Dendritic cell treated with granulocyte-macrophage colony-stimulating factor and Interleukin-4, amounts not matched to agents 40 ng/mL and 50 ng/mL, for 4 days (primary cell): Measurements from ENCODE around the gene CLCN3.
"Not testable (repeated sequence)": the region's sequence is repeated elsewhere in the genome, so short reads cannot be mapped to it uniquely, and the experiment has no call there.

Source experiments
- H3K27ac Mint-ChIP-seq: one replicate; pipeline ENCODE4 v1.8.0; 2022; ENCODE audit warnings: mild to moderate bottlenecking, mixed read lengths
- H3K27me3 Mint-ChIP-seq: one replicate; pipeline ENCODE4 v1.8.0; 2022; ENCODE audit warnings: mild to moderate bottlenecking, mixed read lengths
- H3K36me3 Mint-ChIP-seq: one replicate; pipeline ENCODE4 v1.8.0; 2022; ENCODE audit warnings: low read depth, mixed read lengths
- H3K4me1 Mint-ChIP-seq: one replicate; pipeline ENCODE4 v1.8.0; 2022; ENCODE audit warnings: low read depth, mixed read lengths
- H3K4me3 Mint-ChIP-seq: one replicate; pipeline ENCODE4 v1.8.0; 2022; ENCODE audit warnings: mild to moderate bottlenecking, moderate library complexity, mixed read lengths
- H3K9me3 Mint-ChIP-seq: one replicate; pipeline ENCODE4 v1.8.0; 2022; ENCODE audit warnings: mixed read lengths
- intact Hi-C: fragments of 100-400 bp; cut with micrococcal nuclease; formaldehyde crosslinking; loops from one replicate; pipeline ENCODE4 v1.15.0; 2022

The CLCN3 gene

GRCh38 chr4:169619958-169620879 lies at the start of gene CLCN3:
CLCN3 (plus strand) TSS chr4:169620578; CDS start chr4:169635929, 15,351 bp downstream.
- Mint-ChIP-seq H3K9me3 (no peaks in the 10 kb centered on the region), H3K27me3 (no peaks in the 10 kb centered on the region), H3K27ac (peak within 1 kb of the TSS; percentile 95), H3K36me3 (peaks cover 28% of the 10 kb centered on the region), H3K4me1 (peaks cover 23% of the 10 kb centered on the region), H3K4me3 (peak within 1 kb of the TSS; percentile 96)
- intact Hi-C loops = loop anchor here (1.0 to 5.0 kb wide), 2 partner anchors 8 to 37 kb away; partner anchors contain the start of gene NEK1

- H3K4me3 Mint-ChIP-seq, intact Hi-C loops, H3K27ac Mint-ChIP-seq: not testable (repeated sequence)
Measured at GRCh38 chr4:169571012-169571411, 49.4 kb upstream of the CLCN3 start.

GRCh38 chr4:169571435-169571834 lies 48.9 kb upstream of the CLCN3 start:
- Mint-ChIP-seq H3K4me3 (no peak overlapping the region), H3K27ac (no peak overlapping the region), H3K36me3 (peaks cover 42% of the 10 kb centered on the region), H3K27me3 (no peaks in the 10 kb centered on the region), H3K4me1 (no peaks in the 10 kb centered on the region), H3K9me3 (no peaks in the 10 kb centered on the region)
- intact Hi-C loops = no loop called here

More at GRCh38 chr4:169571012-169571411, 49.4 kb upstream of the CLCN3 start:
- not testable (repeated sequence) for H3K27me3 Mint-ChIP-seq, H3K4me1 Mint-ChIP-seq, H3K9me3 Mint-ChIP-seq
- peaks cover 42% of the 10 kb centered on the region for H3K36me3 Mint-ChIP-seq

- Mint-ChIP-seq H3K4me1 (no peaks in the 10 kb centered on the region), H3K4me3 (no peak overlapping the region), H3K9me3 (no peaks in the 10 kb centered on the region), H3K27me3 (no peaks in the 10 kb centered on the region), H3K27ac (no peak overlapping the region), H3K36me3 (peaks cover 42% of the 10 kb centered on the region)
- intact Hi-C loops = no loop called here
Measured at GRCh38 chr4:169573889-169574288, 46.5 kb upstream of the CLCN3 start.

GRCh38 chr4:169582203-169582602 lies 38.2 kb upstream of the CLCN3 start:
- H3K4me1 Mint-ChIP-seq = no peaks in the 10 kb centered on the region
- intact Hi-C loops = no loop called here
- no peak overlapping the region for H3K4me3 Mint-ChIP-seq
- H3K9me3 Mint-ChIP-seq = no peaks in the 10 kb centered on the region
- H3K27ac Mint-ChIP-seq = no peak overlapping the region
- no peaks in the 10 kb centered on the region for H3K27me3 Mint-ChIP-seq
- peaks cover 21% of the 10 kb centered on the region for H3K36me3 Mint-ChIP-seq

- no peaks in the 10 kb centered on the region for H3K9me3 Mint-ChIP-seq
- H3K36me3 Mint-ChIP-seq = peaks cover 21% of the 10 kb centered on the region
- intact Hi-C loops = no loop called here
- no peak overlapping the region for H3K4me3 Mint-ChIP-seq
- H3K4me1 Mint-ChIP-seq = no peaks in the 10 kb centered on the region
- no peaks in the 10 kb centered on the region for H3K27me3 Mint-ChIP-seq
- H3K27ac Mint-ChIP-seq = no peak overlapping the region
Measured at GRCh38 chr4:169582706-169583105, 37.7 kb upstream of the CLCN3 start.

- Mint-ChIP-seq H3K27me3 (no peaks in the 10 kb centered on the region), H3K9me3 (no peaks in the 10 kb centered on the region), H3K36me3 (peaks cover 21% of the 10 kb centered on the region), H3K27ac (no peak overlapping the region), H3K4me3 (no peak overlapping the region), H3K4me1 (no peaks in the 10 kb centered on the region)
- intact Hi-C loops = no loop called here
Measured at GRCh38 chr4:169583563-169583962, 36.8 kb upstream of the CLCN3 start.

GRCh38 chr4:169593050-169593560 lies 27.3 kb upstream of the CLCN3 start:
- no peaks in the 10 kb centered on the region for H3K9me3 Mint-ChIP-seq
- peaks cover 32% of the 10 kb centered on the region for H3K36me3 Mint-ChIP-seq
- no peak overlapping the region for H3K27ac Mint-ChIP-seq
- no peak overlapping the region for H3K4me3 Mint-ChIP-seq
- no peaks in the 10 kb centered on the region for H3K4me1 Mint-ChIP-seq
- H3K27me3 Mint-ChIP-seq = no peaks in the 10 kb centered on the region
- intact Hi-C loops = no loop called here

GRCh38 chr4:169594560-169595195 lies 25.7 kb upstream of the CLCN3 start:
- no peak overlapping the region for H3K4me3 Mint-ChIP-seq
- H3K36me3 Mint-ChIP-seq = peaks cover 31% of the 10 kb centered on the region
- no peak overlapping the region for H3K27ac Mint-ChIP-seq
- intact Hi-C loops = no loop called here
- no peaks in the 10 kb centered on the region for H3K9me3 Mint-ChIP-seq
- H3K27me3 Mint-ChIP-seq = no peaks in the 10 kb centered on the region
- no peaks in the 10 kb centered on the region for H3K4me1 Mint-ChIP-seq

- Mint-ChIP-seq H3K36me3 (peaks cover 29% of the 10 kb centered on the region), H3K4me1 (no peaks in the 10 kb centered on the region), H3K27me3 (no peaks in the 10 kb centered on the region), H3K9me3 (no peaks in the 10 kb centered on the region), H3K27ac (no peak overlapping the region), H3K4me3 (no peak overlapping the region)
- intact Hi-C loops = no loop called here
Measured at GRCh38 chr4:169601016-169601771, 19.2 kb upstream of the CLCN3 start.

GRCh38 chr4:169603312-169603711 lies 17.1 kb upstream of the CLCN3 start:
- Mint-ChIP-seq H3K36me3 (peaks cover 18% of the 10 kb centered on the region), H3K27ac (no peak overlapping the region), H3K9me3 (no peaks in the 10 kb centered on the region), H3K27me3 (no peaks in the 10 kb centered on the region), H3K4me3 (no peak overlapping the region), H3K4me1 (no peaks in the 10 kb centered on the region)
- intact Hi-C loops = no loop called here

GRCh38 chr4:169604131-169604900 lies 16.1 kb upstream of the CLCN3 start:
- Mint-ChIP-seq H3K4me1 (no peaks in the 10 kb centered on the region), H3K27ac (no peak overlapping the region), H3K9me3 (no peaks in the 10 kb centered on the region), H3K4me3 (no peak overlapping the region), H3K27me3 (no peaks in the 10 kb centered on the region), H3K36me3 (peaks cover 15% of the 10 kb centered on the region)
- intact Hi-C loops = no loop called here

GRCh38 chr4:169604903-169605331 lies 15.5 kb upstream of the CLCN3 start:
- peaks cover 13% of the 10 kb centered on the region for H3K36me3 Mint-ChIP-seq
- no peak overlapping the region for H3K27ac Mint-ChIP-seq
- H3K9me3 Mint-ChIP-seq = no peaks in the 10 kb centered on the region
- H3K4me3 Mint-ChIP-seq = no peak overlapping the region
- no peaks in the 10 kb centered on the region for H3K4me1 Mint-ChIP-seq
- intact Hi-C loops = no loop called here
- no peaks in the 10 kb centered on the region for H3K27me3 Mint-ChIP-seq
